GM19397 (cell line): ENCODE results near the gene IQGAP1.
"Not testable (repeated sequence)": the region's sequence is repeated elsewhere in the genome, so short reads cannot be mapped to it uniquely, and the experiment has no call there.

Experiments used
- ATAC-seq: cut with Tn5 transposase; IDR thresholded peaks from one replicate; pipeline ENCODE4 v1.9.1; 2021; ENCODE audit warnings: mild to moderate bottlenecking, moderate library complexity; ENCODE audit not compliant: unreplicated experiment

IQGAP1 gene

GRCh38 chr15:90387534-90388461 is at the start of gene IQGAP1:
IQGAP1 (plus strand) TSS chr15:90388242; CDS start chr15:90388342, 100 bp downstream.
- ATAC-seq: peak; percentile 93

GRCh38 chr15:90338532-90338931 is 49.5 kb upstream of the IQGAP1 start:
- no peak for ATAC-seq

DNA sequence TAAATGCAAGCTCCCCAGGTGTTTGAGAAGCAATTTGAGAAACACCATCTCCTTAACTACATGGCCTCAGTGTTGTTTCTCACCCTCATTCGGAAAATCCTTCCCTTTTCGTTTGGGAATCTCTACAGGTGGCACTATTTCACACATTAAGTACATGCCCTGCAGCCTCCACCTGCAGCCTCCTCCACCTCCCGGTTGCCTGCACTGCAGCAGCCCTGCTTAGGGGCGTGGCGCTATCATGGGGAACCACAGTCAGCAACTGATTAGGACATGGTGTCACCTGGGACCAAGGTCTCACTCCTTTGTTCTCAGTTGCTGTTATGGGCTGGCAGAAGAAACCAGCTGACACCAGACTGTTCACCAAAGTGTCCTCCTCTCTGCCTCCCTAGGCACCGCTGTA is 47.7 kb upstream of the IQGAP1 start:
- ATAC-seq: no peak

DNA sequence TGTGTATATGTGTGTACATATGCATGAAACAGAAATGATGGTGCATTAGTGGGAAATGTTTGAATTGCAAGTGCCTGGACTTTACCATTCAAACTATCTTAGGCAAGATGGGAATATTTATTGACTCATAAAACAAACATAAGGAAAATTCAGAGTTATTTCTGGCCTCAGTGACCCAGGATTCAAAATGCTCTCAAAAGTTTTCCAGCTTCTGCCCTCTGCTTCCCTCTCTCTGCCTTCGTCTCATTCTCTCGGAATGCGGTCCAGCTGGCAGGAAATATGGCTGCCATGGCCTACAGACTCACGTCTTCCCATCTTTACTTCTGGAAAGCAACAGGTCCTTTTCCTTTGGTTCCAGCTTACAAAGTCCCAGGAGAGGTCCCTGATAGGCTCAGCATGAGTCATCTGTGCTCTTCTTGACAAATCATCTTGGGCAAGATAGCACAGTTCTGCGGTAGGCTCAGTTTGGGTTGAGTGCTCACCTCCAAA is 44.7 kb upstream of the IQGAP1 start:
- no peak for ATAC-seq

- no peak for ATAC-seq
Measured at GRCh38 chr15:90344662-90345061, 43.4 kb upstream of the IQGAP1 start.

DNA sequence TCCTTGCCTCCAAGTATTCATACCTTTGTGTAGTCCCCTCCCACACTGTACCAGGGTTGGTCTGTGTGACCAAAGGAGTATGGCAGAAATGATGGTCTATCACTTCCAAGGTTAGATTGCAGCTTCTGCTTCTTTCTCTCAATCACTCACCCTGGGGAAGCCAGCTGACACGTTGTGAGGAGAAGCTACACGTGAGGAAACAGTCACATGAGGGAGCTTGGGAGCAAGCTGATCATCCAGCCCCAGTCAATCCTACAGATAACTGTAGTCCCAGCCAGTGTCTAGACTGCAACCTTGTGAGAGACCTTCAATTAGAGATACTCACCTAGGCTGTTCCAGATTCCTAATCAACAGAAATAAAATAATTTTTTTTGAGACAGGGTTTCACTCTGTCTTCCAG is 42.2 kb upstream of the IQGAP1 start:
- ATAC-seq: no peak

DNA sequence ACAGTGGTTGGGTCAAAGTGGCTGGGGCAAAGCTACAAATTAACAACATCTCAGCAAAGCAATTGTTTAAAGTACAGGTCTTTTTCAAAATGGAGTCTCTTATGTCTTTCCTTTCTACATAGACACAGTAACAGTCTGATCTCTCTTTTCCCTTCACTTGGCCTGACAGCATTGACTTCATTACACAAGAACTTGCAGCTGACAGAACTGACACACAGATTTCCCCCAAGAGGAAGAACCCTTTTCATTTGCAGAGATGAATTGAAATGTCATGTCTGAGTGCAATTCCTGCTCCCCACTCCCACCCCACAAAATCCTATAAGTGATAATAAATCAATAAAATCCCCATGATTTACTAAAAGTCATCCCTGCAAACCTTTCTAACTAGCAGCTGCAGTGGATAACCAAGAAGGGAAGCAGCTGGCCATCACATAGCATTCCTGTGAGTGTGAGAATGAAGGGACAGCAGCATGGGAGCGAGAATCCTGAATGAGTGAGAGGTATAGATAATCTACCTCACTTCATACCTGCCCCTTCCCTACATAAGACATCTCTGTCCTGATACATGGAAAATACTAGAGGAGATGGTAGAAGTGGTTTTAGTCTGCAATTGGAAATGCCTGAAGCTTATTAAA is 40.5 kb upstream of the IQGAP1 start:
- ATAC-seq: not testable (repeated sequence)

- no peak for ATAC-seq
Measured at GRCh38 chr15:90348456-90348855, 39.6 kb upstream of the IQGAP1 start.

- no peak for ATAC-seq
Measured at GRCh38 chr15:90349072-90349471, 39.0 kb upstream of the IQGAP1 start.

DNA sequence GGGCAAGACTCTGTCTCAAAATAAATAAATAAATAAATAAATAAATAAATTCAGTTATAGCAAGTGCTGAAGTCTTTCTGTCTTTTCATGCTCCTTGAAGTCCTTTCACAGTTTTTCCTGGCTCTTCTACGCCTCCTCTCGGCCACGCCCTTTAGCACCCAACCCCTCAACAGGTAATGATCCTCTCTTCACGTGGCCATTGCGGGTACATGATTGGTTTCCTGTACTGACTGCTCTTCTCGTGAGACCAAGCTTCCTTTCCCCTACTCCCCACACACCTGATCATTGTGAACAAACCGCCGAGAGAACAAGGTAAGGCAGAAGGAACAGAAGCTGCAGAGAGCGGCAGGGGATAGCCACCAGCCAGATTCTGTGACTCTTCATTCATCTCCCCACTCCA is 38.2 kb upstream of the IQGAP1 start:
- no peak for ATAC-seq

DNA sequence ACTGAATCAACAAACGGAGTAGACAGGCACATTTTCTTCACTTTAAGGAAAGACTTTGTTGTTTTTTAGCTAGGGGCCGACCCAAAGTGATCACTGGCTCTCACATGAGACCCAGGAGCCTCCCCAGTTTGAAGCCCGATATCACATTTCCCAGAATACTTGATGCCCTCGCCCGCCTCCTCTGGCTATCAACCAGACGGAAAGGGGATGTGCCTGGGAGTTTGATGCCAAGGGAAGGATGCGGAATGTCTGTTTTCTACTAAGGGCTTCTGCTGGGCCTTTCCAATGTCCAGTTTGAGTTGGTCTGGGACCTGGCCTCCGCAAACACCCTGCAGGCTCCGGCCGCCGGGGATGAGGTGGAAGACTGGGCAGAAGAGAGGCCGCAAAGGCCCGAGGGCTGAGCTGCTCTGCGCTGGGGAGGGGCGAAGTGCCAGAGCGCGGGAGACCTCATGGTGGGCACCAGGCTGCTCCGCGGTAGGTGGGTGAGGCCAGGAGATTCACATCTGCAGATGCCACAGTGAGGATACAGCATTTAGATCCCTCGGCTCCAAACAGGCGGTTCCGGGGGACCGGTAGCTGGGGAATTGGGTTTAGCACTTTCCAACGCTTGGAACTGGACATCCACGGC is 36.4 kb upstream of the IQGAP1 start:
- ATAC-seq: no peak

DNA sequence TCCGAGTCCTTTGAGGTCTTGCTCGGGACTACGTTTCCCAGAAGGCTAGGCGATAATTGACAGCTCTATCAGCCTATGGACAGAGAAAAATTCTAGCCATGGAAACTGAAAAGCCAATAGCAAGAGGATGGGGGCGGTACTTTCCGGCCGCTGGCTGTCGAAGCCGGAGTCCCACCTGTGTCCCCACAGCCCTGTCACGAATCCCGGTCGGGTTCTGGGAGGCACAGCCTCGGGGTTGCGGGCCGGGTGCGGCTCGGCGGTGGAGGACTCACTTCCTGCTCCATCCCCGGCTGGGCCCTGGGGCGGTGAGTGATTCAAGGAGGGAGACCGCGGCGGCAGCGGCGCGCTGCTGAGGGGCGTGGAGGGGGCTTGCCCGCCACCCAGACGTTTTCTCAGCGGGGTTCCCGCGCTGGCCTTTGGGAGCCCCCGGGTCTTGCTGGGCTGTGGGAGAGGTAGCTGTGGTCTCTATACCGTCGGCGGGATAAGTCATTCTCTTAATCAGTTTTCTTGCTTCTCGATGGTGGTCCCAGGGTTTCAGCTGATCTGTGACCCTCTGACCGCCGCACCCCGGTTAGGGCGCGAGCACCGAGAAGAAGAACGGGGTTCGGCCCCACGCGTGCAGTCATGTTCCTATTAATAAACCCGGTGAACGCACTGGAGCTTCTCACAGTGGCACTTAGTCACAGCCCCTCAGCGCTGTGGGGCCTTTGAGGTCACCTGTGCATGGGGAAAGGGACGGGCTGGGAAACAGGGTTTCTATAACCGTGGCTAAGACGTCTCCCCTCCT is 35.7 kb upstream of the IQGAP1 start, which contains the start of gene ZNF774:
Gene ZNF774, plus strand, starts transcription at position 178 of the 787 bp plus-strand sequence. CDS start 2,377 bp downstream, outside the sequence.
- peak; percentile 98 for ATAC-seq

- ATAC-seq: no peak
Measured at GRCh38 chr15:90354986-90355385, 33.1 kb upstream of the IQGAP1 start.

GRCh38 chr15:90358124-90359033 is 29.7 kb upstream of the IQGAP1 start:
- no peak for ATAC-seq

DNA sequence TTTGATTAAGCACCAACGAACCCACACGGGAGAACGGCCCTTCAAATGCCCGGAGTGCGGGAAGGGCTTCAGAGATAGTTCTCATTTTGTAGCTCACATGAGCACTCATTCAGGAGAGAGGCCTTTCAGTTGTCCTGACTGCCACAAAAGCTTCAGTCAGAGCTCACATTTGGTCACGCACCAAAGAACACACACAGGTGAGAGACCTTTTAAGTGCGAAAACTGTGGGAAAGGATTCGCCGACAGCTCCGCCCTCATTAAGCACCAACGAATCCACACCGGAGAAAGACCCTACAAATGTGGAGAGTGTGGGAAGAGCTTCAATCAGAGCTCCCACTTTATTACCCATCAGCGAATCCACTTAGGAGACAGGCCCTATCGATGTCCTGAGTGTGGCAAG is 27.3 kb upstream of the IQGAP1 start:
- ATAC-seq: no peak

DNA sequence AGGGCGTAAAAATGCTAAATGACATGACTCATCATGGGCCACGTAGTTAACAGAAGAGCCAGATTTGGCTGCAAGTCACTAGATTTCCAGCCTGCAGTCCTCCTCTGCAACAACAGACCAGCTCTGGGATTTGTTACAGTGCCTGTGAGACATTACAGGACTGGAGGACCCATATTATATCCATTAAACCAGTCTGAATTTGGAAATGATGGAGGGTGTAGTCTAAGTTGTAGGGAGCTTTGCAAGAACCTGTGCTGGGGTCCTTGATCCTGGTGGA is 25.2 kb upstream of the IQGAP1 start:
- no peak for ATAC-seq

DNA sequence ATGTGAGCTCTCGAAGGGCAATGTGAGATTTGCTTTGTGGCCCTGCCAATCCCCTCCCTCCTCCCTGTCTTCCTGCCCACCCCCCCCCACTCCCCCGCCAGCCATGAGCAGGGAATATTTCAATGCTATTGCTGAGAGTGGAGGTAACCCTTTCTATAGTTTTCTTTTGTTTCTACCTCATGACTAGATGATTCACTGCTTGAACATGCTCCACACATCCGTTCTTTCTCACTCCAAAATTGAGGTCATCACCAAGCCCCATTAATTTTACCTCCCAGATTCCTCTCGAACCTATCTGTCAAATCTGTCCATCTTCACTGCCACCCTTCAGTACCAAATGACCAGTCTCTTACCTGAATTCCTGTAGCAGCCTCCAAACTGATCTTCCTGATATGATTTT is 23.8 kb upstream of the IQGAP1 start:
- no peak for ATAC-seq

GRCh38 chr15:90365414-90366055 is 22.5 kb upstream of the IQGAP1 start:
- ATAC-seq: no peak

DNA sequence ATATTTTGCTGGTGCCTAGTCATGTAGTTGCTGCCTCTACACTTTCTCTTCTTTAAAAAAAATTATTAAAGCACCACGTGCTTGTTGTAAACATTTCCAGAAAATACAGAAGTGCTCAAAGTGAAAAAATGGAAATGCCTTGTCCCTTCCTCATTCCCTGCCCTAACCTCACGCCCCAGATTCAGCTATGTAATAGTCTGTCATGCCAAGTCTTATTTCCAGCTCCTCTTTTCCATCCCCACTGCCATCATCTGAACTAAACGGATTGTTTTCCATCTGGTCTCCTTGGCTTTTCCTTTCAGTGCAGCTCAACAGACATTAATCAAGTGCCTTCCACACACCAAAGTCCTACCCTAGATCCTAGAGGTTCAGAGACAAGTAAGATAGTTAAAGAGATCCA is 20.5 kb upstream of the IQGAP1 start:
- no peak for ATAC-seq
